Measurements from ENCODE around the gene MYMK. TPM values are rescaled to one million over a fixed set of nuclear protein-coding genes. Genes with fewer than 3 reads are reported as not detected.

Gene MYMK
- total and polyA plus RNA-seq, 7 donors = not detected

DNA sequence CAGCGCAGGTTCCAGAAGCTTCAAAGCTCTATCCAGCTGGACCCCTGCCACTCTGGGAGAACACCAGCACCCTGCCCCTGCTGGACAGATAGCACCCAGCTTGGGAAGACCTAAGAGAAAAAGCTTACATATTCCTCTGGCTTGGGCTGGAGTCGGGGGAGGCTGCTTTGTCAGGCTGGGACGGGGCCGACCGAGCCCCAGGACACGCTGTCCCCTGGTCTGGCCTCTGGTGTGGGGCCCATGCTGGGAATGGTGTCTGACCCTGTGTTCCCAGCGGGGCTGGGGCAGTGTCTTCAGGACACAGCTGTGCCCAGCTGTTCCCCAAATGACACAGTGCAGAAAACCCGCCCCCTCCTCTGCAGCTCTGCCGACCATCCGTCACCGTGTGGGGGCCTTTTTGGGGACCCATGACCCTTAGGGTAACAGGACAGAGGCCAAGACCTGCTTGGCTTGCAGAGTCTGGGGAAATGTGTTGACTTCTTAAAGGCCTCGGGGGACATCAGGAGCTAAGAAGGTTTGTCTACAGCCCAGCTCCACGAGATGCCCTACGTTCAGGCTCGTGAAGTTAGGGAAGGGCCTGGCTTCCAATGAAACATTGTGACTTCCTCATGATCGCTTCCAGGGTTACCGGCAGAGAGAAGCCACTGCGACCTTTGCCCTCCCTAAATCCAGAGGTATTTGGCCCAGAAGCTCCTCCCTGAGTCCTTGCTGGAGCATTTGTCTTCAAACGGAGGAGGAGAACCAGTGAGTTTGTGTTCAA lies 25.4 kb downstream of the MYMK start:
- Histone ChIP-seq H3K27ac (no peak overlapping the region), H3K4me3 (no peak overlapping the region), H3K9me3 (peaks cover 0 to 12% (median 4%) of the 10 kb centered on the region in 4 donors), H3K4me1 (peaks cover 0 to 7% (median 0%) of the 10 kb centered on the region in 4 donors), H3K27me3 (peaks cover 0 to 24% (median 4%) of the 10 kb centered on the region in 3 donors), H3K36me3 (no peaks in the 10 kb centered on the region)
- 55 to 68% methylated on average over 19 of the region's 19 CpGs for WGBS, 2 donors
- no peak for DNase-seq
- intact Hi-C loops (cut with DNase I) = no loop called here
- TF ChIP-seq, protein P1, sequence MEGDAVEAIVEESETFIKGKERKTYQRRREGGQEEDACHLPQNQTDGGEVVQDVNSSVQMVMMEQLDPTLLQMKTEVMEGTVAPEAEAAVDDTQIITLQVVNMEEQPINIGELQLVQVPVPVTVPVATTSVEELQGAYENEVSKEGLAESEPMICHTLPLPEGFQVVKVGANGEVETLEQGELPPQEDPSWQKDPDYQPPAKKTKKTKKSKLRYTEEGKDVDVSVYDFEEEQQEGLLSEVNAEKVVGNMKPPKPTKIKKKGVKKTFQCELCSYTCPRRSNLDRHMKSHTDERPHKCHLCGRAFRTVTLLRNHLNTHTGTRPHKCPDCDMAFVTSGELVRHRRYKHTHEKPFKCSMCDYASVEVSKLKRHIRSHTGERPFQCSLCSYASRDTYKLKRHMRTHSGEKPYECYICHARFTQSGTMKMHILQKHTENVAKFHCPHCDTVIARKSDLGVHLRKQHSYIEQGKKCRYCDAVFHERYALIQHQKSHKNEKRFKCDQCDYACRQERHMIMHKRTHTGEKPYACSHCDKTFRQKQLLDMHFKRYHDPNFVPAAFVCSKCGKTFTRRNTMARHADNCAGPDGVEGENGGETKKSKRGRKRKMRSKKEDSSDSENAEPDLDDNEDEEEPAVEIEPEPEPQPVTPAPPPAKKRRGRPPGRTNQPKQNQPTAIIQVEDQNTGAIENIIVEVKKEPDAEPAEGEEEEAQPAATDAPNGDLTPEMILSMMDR (IDR thresholded peaks at IDR 0.05) = no peak
- peak in 1 of 4 donors; percentile 17 for TF ChIP-seq EP300 (IDR thresholded peaks at IDR 0.05)
- peak in 2 of 4 donors; percentile 23 to 53 for TF ChIP-seq POLR2AphosphoS5 (IDR thresholded peaks at IDR 0.05)
- no peak for TF ChIP-seq POLR2A (IDR thresholded peaks at IDR 0.05)

DNA sequence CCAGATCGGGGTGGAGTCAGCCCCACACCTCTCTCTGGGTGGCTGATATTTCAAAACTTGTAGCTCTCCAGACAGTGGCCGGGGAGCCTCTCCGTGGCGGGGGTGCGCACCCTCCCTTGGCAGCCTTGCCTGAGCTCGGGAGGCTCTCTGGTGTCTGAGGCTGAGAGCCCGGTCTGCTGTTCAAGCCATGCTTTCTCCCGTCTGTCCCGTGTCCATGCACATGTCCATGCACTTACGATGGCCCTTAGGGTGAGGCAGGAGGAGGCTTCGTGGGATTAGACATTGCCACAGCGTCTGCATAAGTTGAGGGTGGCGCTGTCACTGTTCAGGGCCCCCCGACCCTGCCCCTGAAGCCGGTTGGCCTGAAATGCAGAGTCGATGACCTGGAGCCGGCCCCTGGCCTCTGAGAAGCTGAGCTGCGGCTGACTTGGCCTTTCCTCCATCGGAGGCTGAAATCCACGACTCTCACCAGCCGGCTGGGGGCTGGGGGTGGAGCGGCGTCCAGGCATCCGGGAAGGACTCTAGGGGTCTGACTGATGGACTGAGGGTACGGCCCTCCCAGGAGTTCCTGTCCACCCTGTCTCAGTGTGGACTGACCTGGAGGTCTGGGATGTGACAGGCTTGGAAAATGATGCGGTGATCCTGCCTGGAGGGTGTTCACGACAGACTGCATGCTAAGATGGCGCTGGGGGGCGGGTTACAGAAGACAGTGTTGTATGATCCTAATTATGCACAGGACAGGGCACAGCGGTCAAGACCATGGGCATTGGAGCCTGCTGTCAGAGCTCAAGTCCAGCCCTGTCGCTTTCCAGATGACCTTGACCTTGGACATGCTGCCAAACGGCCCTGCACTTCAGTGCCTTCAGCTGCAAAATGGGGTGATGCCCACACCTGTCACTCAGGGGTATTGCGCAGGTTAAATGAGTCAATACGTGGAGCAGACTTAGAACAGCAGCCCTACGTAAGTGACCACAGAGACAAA lies 27.6 kb downstream of the MYMK start:
- intact Hi-C loops (cut with DNase I) = no loop called here
- 75 to 81% methylated on average over 35 of the region's 35 CpGs for WGBS, 2 donors
- no peaks in the 10 kb centered on the region for H3K36me3 ChIP-seq
- no peak overlapping the region for H3K27ac ChIP-seq
- peaks cover 0 to 24% (median 4%) of the 10 kb centered on the region in 3 donors for H3K27me3 ChIP-seq
- TF ChIP-seq POLR2AphosphoS5 (IDR thresholded peaks at IDR 0.05) (no peak), EP300 (IDR thresholded peaks at IDR 0.05) (no peak), POLR2A (IDR thresholded peaks at IDR 0.05) (no peak)
- TF ChIP-seq, protein P1 (IDR thresholded peaks at IDR 0.05) = no peak
- peaks cover 0 to 7% (median 0%) of the 10 kb centered on the region in 4 donors for H3K4me1 ChIP-seq
- H3K4me3 ChIP-seq = no peak overlapping the region
- H3K9me3 ChIP-seq = peaks cover 0 to 9% (median 0%) of the 10 kb centered on the region in 4 donors
- no peak for DNase-seq

DNA sequence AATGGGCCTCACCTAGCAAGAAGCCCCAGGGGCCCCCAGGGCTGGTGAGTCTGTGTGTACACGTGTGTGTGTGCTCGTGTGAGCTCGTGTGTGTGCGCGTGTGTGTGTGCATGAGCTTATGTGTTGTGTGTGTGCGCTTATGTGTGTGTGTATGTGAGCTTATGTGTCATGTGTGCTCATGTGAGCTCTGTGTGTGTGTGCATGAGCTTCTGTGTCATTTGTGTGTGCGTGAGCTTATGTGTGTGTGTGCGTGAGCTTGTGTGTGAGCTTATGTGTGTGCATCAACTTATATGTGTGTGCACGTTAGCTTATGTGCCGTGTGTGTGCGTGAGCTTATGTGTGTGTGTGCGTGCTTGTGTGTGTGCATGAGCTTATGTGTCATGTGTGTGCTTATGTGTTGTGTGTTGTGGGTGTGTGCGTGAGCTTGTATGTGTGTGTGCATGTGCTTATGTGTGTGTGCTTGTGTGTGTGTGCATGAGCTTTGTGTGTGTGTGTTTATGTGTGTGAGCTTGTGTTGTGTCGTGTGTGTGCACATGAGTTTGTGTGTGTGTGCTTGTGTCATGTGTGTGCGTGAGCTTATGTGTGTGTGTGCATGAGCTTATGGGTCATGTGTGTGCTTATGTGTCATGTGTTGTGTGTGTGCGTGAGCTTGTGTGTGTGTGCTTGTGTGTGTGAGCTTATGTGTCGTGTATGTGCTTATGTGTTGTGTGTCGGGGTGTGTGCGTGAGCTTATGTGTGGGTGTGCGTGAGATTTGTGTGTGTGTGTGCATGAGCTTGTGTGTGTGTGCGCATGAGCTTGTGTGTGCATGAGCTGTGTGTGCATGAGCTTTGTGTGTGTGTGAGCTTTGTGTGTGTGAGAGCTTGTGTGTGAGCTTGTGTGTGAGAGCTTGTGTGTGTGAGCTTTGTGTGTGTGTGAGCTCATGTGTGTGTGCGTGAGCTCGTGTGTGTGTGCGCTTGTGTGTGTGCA lies 29.1 kb downstream of the MYMK start:
- no peaks in the 10 kb centered on the region for H3K9me3 ChIP-seq
- peaks cover 0 to 7% (median 0%) of the 10 kb centered on the region in 4 donors for H3K4me1 ChIP-seq
- intact Hi-C loops (cut with DNase I) = no loop called here
- peaks cover 0 to 24% (median 4%) of the 10 kb centered on the region in 3 donors for H3K27me3 ChIP-seq
- no peak overlapping the region for H3K27ac ChIP-seq
- DNase-seq = no peak
- whole genome bisulfite sequencing, 2 donors = 95% methylated on average over 24 of the region's 24 CpGs
- H3K36me3 ChIP-seq = no peaks in the 10 kb centered on the region
- H3K4me3 ChIP-seq = no peak overlapping the region
- no peak for TF ChIP-seq POLR2AphosphoS5 (IDR thresholded peaks at IDR 0.05)
- no peak for TF ChIP-seq POLR2A (IDR thresholded peaks at IDR 0.05)
- TF ChIP-seq, protein P1 (IDR thresholded peaks at IDR 0.05) = no peak
- no peak for TF ChIP-seq EP300 (IDR thresholded peaks at IDR 0.05)

Measured in sigmoid colon (tissue), 7 donors.